ENCODE data around the gene RNPEPL1.

The RNPEPL1 gene

GRCh38 chr2:240560084-240560479, 8.2 kb upstream of the RNPEPL1 start, which contains the start of gene DUSP28 (continued):
- peak; percentile 38 for TF ChIP-seq PRDM10 (tag by site-specific recombination; IDR thresholded peaks at IDR 0.05)
- no peak for TF ChIP-seq HOXA7 (CRISPR knock-in tag; IDR thresholded peaks at IDR 0.05; ENCODE audit: borderline replicate concordance)
- TF ChIP-seq, protein P1, sequence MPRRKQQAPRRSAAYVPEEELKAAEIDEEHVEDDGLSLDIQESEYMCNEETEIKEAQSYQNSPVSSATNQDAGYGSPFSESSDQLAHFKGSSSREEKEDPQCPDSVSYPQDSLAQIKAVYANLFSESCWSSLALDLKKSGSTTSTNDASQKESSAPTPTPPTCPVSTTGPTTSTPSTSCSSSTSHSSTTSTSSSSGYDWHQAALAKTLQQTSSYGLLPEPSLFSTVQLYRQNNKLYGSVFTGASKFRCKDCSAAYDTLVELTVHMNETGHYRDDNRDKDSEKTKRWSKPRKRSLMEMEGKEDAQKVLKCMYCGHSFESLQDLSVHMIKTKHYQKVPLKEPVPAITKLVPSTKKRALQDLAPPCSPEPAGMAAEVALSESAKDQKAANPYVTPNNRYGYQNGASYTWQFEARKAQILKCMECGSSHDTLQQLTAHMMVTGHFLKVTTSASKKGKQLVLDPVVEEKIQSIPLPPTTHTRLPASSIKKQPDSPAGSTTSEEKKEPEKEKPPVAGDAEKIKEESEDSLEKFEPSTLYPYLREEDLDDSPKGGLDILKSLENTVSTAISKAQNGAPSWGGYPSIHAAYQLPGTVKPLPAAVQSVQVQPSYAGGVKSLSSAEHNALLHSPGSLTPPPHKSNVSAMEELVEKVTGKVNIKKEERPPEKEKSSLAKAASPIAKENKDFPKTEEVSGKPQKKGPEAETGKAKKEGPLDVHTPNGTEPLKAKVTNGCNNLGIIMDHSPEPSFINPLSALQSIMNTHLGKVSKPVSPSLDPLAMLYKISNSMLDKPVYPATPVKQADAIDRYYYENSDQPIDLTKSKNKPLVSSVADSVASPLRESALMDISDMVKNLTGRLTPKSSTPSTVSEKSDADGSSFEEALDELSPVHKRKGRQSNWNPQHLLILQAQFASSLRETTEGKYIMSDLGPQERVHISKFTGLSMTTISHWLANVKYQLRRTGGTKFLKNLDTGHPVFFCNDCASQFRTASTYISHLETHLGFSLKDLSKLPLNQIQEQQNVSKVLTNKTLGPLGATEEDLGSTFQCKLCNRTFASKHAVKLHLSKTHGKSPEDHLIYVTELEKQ (tag by site-specific recombination; IDR thresholded peaks at IDR 0.05; ENCODE audit: borderline replicate concordance): no peak
- TF ChIP-seq ZNF433 (tag by site-specific recombination; IDR thresholded peaks at IDR 0.05; ENCODE audit: low read depth): no peak
- TF ChIP-seq ZNF585B (tag by site-specific recombination; IDR thresholded peaks at IDR 0.05): no peak
- peak; percentile 99 for TF ChIP-seq ZBTB8A (tag by site-specific recombination; IDR thresholded peaks at IDR 0.05)
- no peak for TF ChIP-seq ZNF112 (tag by site-specific recombination; IDR thresholded peaks at IDR 0.05)
- TF ChIP-seq MEIS1 (CRISPR knock-in tag; IDR thresholded peaks at IDR 0.05; ENCODE audit: borderline replicate concordance): no peak
- TF ChIP-seq ZNF623 (tag by site-specific recombination; IDR thresholded peaks at IDR 0.05): no peak
- no peak for TF ChIP-seq ZNF416 (tag by site-specific recombination; IDR thresholded peaks at IDR 0.05)
- TF ChIP-seq ZNF664 (tag by site-specific recombination; IDR thresholded peaks at IDR 0.05): no peak
- TF ChIP-seq ZNF621 (tag by site-specific recombination; IDR thresholded peaks at IDR 0.05): no peak
- TF ChIP-seq SCRT2 (tag by site-specific recombination; IDR thresholded peaks at IDR 0.05): 0 out of 2 replicates have a peak, but pooled peaks have one; percentile 12
- TF ChIP-seq, protein P2, sequence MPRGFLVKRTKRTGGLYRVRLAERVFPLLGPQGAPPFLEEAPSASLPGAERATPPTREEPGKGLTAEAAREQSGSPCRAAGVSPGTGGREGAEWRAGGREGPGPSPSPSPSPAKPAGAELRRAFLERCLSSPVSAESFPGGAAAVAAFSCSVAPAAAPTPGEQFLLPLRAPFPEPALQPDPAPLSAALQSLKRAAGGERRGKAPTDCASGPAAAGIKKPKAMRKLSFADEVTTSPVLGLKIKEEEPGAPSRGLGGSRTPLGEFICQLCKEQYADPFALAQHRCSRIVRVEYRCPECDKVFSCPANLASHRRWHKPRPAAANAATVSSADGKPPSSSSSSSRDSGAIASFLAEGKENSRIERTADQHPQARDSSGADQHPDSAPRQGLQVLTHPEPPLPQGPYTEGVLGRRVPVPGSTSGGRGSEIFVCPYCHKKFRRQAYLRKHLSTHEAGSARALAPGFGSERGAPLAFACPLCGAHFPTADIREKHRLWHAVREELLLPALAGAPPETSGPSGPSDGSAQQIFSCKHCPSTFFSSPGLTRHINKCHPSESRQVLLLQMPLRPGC (tag by site-specific recombination; IDR thresholded peaks at IDR 0.05): no peak
- 0 out of 2 replicates have a peak, but pooled peaks have one; percentile 13 for TF ChIP-seq GLIS1 (tag by site-specific recombination; IDR thresholded peaks at IDR 0.05)
- peak; percentile 53; the same call in 1 of the 2 replicates for TF ChIP-seq ZNF76 (tag by site-specific recombination; IDR thresholded peaks at IDR 0.05; ENCODE audit: borderline replicate concordance, low read depth)
- no peak for TF ChIP-seq ZNF561 (tag by site-specific recombination; IDR thresholded peaks at IDR 0.05; ENCODE audit: borderline replicate concordance)
- no peak for TF ChIP-seq ZFP3 (tag by site-specific recombination; IDR thresholded peaks at IDR 0.05; ENCODE audit: low read depth)
